Measurements from ENCODE around the gene RNF115.

GRCh38 chr1:145843031-145843430, 19.1 kb upstream of the RNF115 start:
- TF ChIP-seq CTCF (IDR thresholded peaks at IDR 0.05; ENCODE audit: insufficient read depth, low read length) (no peak), REST (IDR thresholded peaks at IDR 0.05; ENCODE audit: insufficient replicate concordance, low read depth) (no peak)

All from HL-60 (cell line).